GM21367 (cell line): ENCODE measurements around the gene TMTC1.

ENCODE experiments used
- ATAC-seq: cut with Tn5 transposase; IDR thresholded peaks from one replicate; pipeline ENCODE4 v1.9.1; 2021; ENCODE audit not compliant: unreplicated experiment

Gene TMTC1

GRCh38 chr12:29741342-29742241 is 42.1 kb downstream of the TMTC1 start:
- no peak for ATAC-seq

DNA sequence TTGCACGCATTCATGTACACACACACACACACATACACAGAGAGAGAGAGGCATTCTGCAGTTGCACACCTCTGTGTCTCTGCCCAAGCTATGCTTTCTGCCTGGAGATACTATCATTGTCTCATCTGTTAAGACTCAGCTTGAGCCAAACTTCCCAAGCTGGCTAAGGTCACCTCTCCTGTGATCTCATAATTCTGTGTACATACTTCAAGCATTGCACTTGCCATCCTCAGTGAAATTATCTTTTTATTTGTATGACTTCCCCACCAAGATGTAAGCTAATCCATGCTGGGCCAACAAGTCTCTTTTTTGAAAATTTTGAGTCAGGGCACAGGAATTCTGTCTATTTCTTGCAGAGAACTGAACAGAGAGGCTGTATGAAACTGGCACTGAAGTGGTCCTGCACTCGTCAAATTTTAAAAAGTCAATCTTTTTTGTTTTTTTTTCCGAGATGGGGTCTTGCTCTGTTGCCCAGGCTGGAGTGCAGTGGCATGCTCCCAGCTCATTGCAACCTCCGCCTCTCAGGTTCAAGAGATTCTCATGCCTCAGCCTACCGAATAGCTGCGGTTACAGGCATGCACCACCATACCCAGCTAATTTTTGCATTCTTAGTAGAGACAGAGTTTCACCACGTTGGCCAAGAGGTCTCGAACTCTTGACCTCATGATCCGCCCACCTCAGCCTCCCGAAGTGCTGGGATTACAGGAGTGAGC is 44.3 kb downstream of the TMTC1 start:
- no peak for ATAC-seq

DNA sequence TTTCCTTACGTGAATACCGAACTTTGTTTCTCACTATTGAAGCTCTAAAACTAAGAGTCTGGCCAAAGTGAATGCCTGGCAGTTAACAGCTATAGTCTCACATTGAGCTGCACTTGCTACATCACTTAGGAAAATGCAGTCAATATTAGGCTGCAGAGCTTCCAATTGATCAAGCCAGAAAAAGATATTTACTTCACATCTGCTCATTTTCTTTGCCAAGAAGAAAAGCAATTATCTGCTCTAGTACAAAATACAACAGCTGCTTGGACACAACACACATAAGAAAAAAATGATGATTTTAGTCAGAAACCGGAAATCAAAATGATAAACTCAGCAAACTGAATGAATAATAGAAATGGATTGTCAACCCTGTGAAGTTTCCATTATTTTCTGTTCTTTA is 45.4 kb downstream of the TMTC1 start:
- no peak for ATAC-seq

DNA sequence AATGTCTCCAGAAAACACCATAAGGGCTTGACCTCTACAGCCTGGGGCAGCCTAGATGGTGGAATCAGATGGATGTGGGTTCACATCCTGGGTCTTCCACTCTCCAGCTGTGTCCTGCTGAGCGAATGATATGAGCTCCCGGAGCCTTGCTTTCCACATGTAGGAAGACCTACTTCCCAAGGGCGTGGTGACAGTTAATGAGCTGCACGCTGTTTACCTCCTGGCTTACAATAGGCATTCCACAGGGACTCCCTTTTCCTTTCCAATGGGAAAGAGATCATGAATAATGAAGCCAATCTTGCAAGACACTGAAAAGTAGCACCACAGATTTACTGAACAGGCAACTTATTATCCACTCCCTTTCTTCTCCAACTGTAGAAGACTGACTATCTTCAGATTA is 46.1 kb downstream of the TMTC1 start:
- ATAC-seq, result no peak

DNA sequence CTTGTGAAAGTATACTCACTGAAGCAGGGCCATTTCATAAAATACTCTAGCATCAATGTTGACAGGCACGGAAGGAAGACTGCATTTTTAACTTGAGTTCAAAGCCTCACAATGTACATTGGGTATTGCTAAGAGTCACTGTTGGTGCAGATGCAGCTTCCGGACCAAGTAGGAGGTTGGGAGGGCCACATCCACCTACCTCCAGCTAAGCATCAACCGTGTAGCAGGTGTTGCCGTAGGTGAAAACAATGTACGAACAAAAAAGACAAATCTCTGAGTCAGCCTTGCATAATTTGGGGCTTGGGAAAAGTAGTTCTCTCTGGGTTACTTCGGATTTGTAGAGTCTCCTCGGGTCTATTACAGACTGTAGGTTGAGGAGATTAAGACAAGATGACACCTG is 48.1 kb downstream of the TMTC1 start:
- no peak for ATAC-seq

DNA sequence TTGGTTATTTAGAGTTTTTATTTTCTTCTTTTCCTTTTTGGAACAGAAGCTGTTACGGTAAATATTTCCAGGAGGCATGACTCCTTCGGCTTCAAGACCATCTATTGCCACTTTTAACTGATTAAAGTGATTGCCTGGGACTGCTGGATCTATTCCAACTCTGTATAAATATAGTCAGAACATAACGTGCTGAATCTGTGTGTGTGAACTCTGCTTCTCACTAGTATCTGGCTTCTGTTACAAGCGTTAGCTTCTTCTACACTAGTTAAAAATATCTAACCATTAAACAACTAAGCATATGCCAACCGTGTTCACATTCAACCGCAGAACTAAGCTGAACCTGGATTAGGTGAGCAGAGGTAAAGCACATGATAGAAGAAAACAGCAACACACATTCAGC is 49.0 kb downstream of the TMTC1 start:
- ATAC-seq, result no peak

DNA sequence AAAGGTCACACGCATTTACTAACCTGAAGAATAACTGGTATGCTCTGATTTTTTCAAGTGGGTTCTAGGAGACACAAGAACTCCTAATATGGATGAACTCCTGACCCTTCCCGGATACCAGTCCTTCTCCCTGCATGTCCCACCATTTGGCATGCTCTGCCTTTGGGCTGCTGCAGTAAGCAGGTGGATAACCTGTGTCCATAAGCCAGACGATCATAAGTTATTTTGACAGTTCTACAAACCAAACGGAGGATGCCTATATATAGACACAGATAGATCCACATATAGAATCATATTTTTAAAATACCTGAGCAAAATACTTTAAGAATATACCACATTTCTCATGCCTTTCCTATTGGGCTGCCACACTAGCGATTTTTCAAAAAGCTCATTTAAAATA is 49.4 kb downstream of the TMTC1 start:
- ATAC-seq, result no peak

- ATAC-seq, result no peak
These were observed 50.2 kb downstream of the TMTC1 start for GRCh38 chr12:29733501-29733900.

GRCh38 chr12:29733060-29733459 is 50.7 kb downstream of the TMTC1 start:
- no peak for ATAC-seq

- no peak for ATAC-seq
These were observed 51.1 kb downstream of the TMTC1 start for GRCh38 chr12:29732593-29732992.

- ATAC-seq, result no peak
These were observed 51.6 kb downstream of the TMTC1 start for GRCh38 chr12:29732191-29732590.

GRCh38 chr12:29731591-29731990 is 52.2 kb downstream of the TMTC1 start:
- ATAC-seq, result no peak

DNA sequence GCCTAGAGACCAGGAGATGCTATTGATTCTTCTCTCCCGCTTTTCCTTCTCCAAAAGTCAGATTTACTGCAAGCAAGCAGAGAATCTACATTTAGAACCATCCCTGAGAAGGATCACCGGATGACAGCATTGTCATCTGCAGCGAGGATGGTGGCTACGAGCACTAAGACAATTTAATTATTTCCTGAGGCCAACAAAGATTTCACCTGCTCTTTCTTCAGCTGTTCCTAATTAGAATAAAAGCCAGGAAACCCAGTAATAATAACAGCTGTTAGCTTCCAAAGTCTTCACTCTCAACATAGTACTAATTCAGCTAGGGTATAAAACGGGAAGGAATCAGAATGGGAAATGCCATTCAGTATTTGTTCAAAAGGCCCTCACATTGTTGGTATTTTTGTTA is 53.3 kb downstream of the TMTC1 start:
- no peak for ATAC-seq

DNA sequence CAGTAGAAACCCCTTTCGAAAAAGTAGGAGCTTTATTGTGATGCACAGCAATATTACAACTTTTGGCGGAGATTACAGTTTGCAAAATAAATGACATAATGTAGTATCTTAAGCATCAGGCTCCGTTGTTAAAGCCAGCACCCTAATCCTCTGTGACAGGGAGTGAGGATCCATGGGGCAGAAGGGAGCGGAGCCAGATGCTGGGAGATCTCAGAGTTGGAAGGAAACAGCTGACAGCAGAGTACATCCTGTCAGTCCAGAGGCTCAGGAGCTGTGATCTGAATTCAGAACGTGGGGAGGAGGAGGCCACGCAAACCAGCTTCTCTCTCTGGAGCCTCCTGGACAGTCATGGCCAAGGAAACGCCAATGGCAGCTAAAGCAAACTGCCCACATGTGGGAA is 55.7 kb downstream of the TMTC1 start:
- ATAC-seq, result no peak

DNA sequence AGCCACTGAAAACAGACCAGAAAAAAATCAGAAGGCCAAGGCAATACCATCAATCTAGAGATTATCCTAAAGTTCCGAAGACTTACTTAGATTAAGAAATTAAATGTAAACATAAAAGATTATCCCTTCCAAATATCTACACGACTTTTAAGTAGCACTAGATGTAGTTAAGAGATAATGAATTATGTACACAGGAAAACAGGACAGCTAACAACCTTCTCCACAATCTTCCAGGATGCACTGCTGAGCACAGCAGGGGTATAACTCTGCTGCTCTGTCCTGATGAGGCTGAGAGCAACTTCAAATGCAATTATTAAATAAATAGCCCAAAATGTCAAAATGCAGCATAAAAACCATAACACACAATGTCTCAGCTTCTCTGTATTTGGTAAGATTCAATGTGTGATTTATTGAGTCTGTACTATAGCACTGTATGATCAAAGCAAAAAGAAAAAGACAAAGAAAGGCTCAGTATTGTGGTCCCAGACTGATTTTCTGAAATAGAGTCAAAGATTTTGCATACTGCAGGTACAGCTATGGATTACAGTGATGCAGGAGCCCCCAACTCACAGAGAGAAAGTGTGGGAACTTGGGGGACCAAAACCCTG is 56.9 kb downstream of the TMTC1 start:
- ATAC-seq, result no peak

- ATAC-seq, result no peak
These were observed 57.4 kb downstream of the TMTC1 start for GRCh38 chr12:29726321-29726692.

DNA sequence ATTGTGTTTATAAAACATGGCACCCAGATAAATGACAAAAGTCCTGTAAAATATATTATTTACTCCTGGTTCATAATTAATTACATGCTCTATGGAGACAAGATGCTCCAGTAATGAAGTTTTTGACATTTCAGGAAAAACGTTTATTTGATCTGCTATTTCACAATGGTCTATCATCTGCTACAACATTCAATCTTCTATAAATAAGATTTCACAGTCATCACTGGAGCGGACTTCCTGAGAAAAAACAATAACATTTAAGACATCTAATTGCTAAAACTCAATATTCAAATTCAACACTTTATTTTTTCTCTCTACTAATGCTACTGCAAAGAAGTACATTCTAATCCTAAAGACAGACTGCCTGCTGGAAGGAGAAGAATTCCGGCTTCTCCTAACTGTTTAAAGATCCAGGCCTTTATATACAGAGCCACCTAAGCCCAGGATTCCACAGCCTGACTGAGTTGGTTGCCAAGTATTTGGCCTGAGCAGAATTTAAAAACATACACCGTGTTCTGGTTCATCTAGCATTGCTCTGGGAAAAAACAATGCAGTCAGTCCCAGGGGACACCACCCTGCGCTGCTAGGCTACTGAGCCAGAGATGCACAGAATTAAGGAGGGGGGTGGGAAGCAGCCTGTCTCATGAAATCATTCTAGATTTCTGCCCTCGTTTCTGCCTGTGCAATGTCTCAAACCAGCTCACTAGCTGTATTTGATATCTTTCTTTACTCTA is 58.0 kb downstream of the TMTC1 start:
- no peak for ATAC-seq

DNA sequence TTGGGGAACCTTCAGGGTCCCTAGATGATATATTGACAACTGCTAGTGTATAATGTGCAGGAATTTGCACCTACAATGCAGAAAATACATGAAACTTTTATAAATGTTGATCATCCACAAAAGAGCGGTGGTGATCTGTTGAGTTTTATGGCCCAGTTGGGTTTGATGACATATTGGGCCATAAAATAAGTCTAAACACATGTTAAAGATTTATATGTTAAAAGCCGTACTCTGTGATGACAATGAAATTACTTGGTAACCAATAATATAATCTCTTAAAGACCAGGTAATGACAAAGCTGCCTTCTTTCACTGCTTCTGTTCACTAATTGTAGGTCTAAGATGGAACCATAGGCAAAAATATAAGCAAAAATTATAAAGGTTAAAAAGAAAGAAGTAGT is 61.6 kb downstream of the TMTC1 start:
- no peak for ATAC-seq

- ATAC-seq, result no peak
These were observed 64.4 kb downstream of the TMTC1 start for GRCh38 chr12:29719381-29719780.

DNA sequence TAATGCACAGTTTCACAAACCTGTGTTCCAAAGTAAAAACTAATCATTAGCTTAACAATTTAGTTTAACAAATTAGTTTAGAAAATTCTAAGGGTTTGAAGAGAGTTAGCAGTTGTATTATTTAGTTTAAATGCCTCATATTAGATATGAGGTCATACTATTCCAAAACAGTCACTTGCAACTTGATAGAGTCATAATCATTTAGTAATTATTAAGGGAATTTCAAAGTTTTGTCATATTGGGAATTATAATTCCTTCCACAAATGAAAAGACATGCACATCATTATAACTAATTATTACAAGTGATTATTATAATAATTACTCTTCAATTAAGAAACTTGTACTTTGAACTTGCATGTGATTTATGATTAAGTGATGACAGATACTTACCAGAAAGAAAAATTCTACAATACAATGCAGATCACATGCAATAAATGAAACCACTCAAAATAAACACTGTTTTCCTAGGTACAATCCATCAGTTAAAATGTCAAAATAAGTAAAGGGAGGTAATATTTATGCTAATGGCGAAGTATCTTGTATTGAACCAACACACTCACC is 66.1 kb downstream of the TMTC1 start:
- no peak for ATAC-seq

DNA sequence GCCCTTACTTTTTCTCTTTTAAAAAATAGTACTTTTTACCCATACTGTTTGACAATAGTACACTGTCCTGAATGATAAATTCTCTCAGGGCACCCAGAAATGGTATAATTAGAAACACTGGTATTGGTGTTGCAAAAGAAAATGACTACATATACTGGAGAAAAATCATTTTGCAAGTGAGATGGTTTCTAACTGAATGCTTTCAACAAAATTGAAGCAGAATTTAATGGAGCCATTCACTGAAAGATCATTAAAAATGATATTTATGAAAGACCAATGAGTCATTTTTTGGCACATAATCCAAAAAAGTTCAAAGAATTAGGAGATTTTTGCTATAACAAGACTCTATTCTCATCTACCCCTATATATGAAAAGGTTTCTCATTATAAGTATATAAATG is 68.8 kb downstream of the TMTC1 start:
- no peak for ATAC-seq
